ENCODE results near the gene ARHGAP8.

Gene ARHGAP8

DNA sequence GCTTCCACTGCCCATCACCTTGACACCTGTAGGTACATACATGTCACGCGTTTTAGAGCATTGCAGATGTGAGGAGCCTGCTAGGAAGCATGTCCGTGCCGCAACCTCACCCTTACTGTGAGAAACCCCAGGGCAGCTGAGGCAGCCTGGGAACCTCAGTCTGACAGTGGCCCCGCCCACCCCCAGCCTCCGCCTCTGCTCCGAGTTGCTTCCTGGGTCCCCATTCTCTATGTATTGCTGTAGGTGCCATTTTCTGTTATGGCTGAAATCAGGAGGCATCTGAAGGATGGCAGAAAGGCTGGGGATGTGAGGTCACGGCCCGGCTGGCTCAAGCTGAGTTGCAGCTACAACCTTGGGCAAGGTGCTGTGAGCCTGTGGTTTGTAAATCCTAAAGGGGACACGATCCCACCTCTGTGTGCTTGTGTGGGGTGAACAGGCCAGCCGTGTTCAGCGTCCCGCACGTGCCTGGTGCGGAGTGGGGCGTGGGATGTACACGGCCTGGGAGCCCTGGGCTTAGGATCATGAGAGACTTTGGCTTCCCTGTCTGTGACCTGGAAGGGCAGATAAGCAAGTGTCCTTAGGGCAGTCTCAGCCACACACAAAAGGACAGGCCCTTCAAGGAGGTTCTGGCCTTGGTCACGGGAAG is 154.7 kb downstream of the ARHGAP8 start:
- TF ChIP-seq, protein P1, sequence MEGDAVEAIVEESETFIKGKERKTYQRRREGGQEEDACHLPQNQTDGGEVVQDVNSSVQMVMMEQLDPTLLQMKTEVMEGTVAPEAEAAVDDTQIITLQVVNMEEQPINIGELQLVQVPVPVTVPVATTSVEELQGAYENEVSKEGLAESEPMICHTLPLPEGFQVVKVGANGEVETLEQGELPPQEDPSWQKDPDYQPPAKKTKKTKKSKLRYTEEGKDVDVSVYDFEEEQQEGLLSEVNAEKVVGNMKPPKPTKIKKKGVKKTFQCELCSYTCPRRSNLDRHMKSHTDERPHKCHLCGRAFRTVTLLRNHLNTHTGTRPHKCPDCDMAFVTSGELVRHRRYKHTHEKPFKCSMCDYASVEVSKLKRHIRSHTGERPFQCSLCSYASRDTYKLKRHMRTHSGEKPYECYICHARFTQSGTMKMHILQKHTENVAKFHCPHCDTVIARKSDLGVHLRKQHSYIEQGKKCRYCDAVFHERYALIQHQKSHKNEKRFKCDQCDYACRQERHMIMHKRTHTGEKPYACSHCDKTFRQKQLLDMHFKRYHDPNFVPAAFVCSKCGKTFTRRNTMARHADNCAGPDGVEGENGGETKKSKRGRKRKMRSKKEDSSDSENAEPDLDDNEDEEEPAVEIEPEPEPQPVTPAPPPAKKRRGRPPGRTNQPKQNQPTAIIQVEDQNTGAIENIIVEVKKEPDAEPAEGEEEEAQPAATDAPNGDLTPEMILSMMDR (IDR thresholded peaks at IDR 0.05; ENCODE audit: unreplicated experiment in 3 of 3) = no peak
- H3K4me1 Mint-ChIP-seq = no peaks in the 10 kb centered on the region
- H3K27me3 Mint-ChIP-seq (ENCODE audit: low read depth) = no peaks in the 10 kb centered on the region
- H3K9me3 Mint-ChIP-seq = peaks cover 35% of the 10 kb centered on the region
- H3K36me3 Mint-ChIP-seq (ENCODE audit: low read depth) = peaks cover 89% of the 10 kb centered on the region
- no peak overlapping the region for H3K4me3 Mint-ChIP-seq
- H3K27ac Mint-ChIP-seq = no peak overlapping the region

DNA sequence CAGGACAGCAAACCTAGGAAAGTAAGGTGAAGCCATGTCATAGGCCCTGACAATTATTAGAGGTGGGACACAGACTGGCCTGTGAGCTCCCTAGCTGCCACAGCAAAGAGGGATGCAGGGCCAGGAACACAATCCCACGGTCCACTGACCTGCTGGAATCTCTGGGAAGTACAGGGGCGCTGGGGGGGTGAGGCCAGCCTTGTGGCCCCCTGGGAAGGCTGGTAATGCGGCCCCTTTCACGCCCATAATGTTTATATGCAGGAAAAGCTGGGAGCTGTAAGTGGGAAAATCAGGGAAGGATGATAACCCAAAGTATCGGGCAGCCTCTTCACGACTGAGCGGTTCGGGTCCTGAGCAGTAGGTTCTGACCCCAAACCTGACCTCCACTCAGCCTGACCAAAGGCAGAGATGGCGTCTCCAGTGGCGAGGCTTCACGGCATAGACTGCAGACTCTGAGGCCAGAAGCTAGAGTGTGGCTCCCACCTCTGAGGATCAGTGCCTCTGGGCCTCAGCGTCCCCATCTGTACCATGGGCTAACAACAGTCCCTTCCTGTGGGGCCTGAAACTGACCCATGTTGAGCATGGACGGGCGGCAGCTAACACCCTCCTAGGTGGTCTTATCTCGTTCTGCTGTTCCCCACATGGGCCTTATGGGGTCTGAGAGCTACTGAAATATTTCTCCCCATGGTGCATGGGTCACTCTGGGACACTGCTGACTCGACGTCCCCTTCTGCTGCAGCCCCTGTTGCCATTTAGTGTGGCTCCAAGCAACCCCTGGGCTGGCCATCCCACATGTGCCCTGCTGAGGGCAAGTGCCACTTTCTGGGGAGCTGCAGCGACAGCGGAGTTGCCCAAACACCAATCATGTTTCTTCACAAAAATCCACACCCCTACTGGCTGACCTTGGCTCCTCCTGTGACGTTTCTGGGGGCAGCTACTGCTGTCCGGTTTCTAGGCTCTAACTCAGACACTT is 155.7 kb downstream of the ARHGAP8 start:
- H3K27me3 Mint-ChIP-seq (ENCODE audit: low read depth) = no peaks in the 10 kb centered on the region

DNA sequence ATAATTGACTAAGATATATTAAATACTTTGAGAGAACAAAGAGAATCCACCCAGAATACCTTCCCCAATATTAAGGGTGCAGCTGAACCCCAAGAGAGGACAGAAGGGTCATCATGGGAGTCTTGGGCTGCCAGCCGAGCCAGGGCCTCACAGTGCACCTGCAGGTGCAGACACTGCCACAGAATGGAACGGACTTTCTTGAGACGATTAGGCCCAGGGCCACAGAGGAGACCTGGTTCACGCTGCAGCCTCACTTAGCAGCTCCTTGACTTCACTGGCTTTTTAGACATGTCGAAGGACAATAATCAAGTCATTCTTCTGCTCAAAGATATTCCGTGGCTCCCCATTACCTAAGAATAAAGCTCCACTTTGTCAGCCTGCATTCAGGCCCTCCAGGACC is 156.9 kb downstream of the ARHGAP8 start:
- no peak overlapping the region for H3K27ac Mint-ChIP-seq
- H3K4me3 Mint-ChIP-seq = no peak overlapping the region
- H3K9me3 Mint-ChIP-seq = peaks cover 23% of the 10 kb centered on the region
- no peaks in the 10 kb centered on the region for H3K27me3 Mint-ChIP-seq (ENCODE audit: low read depth)
- TF ChIP-seq, protein P1 (IDR thresholded peaks at IDR 0.05; ENCODE audit: unreplicated experiment in 3 of 3) = no peak
- H3K36me3 Mint-ChIP-seq (ENCODE audit: low read depth) = peaks cover 86% of the 10 kb centered on the region
- H3K4me1 Mint-ChIP-seq = no peaks in the 10 kb centered on the region

More for the DNA sequence above, 155.7 kb downstream of the ARHGAP8 start:
- Mint-ChIP-seq H3K27ac (no peak overlapping the region), H3K9me3 (peaks cover 30% of the 10 kb centered on the region), H3K4me1 (no peaks in the 10 kb centered on the region), H3K4me3 (no peak overlapping the region), H3K36me3 (ENCODE audit: low read depth) (peaks cover 89% of the 10 kb centered on the region)
- TF ChIP-seq, protein P1 (IDR thresholded peaks at IDR 0.05; ENCODE audit: unreplicated experiment in 3 of 3) = no peak

Measured in nephron (organoid).